DMS114 treated with DMSO at 0.1 percent for 48 hours (cell line): Measurements from ENCODE around the gene TLE1.
A peak's percentile ranks its signal among the peaks of the same experiment; 100 is the strongest.

Experiments
- DNase-seq: peaks from one replicate; lab custom pipeline; 2025; ENCODE audit not compliant: unreplicated experiment; lab: John Stamatoyannopoulos, UW

Gene TLE1

DNA sequence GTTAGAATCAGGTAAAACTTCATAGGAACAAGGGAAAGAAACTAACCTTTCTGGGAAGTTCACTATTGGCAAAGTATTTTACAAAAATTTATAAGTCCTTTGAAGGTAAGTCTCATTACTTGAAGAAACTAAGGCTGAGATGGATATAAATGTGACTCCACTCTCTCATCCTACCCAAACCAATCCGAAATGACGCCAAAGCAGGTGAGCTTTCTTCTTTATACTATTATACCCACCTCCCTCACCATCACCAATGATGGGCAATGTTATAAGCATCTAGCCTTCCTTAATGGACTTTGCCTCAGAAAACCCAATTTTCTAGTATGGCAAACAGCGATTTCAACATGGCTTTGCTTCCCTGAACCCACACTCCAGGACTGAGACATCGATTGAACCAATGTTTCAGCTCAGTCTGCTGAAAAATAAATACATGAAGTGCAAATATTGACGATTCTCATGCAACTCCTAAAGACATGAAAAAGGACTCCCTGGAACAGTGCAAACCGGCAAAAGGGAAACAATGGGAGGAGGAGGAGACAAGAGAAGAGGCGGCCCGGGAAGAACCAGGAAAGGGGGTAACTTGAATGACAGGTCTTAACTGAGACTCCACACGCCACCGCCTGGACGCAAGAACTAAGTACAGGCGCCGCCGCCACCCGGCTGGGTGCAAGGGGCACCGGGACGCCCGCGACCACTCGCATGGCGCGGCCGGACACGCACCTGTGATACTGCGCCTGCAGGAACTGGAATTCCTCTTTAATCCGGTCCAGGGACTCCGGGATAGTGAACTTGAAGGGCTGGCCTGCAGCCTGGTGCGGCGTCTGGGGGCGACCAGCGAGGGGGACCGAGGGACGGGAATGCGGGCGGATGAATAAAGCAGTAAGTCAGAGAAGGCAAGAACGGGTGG, 2.5 kb downstream of the TLE1 start:
- peak; percentile 36 for DNase-seq

- DNase-seq = no peak
These were observed 3.4 kb downstream of the TLE1 start for GRCh38 chr9:81685763-81686613.

DNA sequence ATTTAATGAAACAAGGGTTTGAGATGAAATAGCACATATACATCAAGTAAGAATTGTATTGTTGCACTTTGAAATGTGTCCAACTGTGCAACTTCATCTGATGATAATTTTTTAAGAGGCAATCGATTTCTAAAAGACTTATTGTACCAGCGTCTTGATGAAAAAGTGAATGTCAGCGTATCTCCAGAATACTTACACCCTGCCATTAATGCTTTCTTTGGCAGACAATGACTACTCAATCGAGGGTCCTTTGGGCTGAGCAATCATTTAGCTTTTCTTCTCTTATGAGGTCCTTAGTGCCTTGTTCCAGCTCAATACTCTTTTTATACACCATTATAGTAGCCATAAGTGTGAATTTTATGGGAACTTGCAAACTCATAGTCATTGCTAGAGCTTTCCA, 4.7 kb downstream of the TLE1 start:
- DNase-seq = no peak

- DNase-seq = no peak
These were observed 5.6 kb downstream of the TLE1 start for GRCh38 chr9:81683704-81684103.

- DNase-seq = no peak
These were observed 6.1 kb downstream of the TLE1 start for GRCh38 chr9:81683238-81683637.

DNA sequence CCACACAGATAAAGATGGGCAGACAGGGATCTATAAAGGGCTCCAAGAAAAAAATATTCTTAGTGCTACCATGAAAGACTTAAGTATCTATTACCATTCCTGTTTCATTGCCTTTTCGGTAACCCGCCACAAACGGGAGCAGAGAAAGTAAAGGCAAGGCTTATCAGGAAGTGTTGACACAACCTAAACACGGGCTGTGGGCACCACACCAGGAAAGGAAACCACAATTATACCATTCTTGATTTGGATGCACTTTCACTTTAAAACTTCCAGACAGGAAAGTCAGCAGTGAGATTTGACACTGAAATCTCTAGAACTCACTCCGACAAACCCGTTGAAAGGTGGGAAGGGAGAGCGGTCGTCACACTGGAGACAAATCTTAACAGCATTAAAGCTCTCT, 6.5 kb downstream of the TLE1 start:
- no peak for DNase-seq

GRCh38 chr9:81682177-81682576, 7.2 kb downstream of the TLE1 start:
- no peak for DNase-seq

DNA sequence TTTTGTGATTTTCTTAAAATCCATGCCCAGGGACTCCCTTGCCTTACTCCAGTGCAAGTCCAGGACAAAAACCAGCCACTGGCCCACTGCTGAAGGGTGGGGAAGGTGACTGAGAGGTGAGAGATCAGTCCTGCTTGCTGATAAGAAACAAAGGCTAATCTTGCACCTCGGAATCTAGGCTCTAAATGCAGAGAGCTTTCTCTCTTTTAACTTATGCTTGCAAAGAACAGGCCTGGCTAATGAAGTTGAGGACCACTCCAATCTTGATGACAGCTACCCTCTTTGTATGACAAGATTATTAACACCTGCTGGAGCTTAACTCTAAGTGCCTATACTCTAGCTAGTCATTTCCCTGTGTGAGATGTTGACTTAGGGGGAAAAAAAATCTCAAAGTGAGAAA, 8.8 kb downstream of the TLE1 start:
- no peak for DNase-seq

GRCh38 chr9:81680006-81680405, 9.3 kb downstream of the TLE1 start:
- DNase-seq = no peak

DNA sequence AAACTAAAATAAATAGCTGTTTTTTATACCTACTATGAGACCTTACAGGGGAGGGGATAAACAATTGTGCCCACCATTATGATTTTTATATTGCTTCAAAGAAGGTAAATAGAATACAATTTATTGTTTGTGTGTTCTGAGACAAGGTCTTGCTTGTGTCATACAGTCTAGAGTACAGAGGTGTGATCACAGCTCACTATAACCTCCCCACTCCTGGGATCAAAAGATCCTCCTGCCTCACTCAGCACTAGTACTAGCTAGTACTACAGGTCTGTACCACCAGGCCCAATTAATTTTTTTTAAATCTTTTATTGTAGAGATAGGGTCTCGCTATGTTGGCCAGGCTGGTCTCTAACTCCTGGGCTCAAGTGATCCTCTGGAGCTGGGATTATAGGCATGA, 11.3 kb downstream of the TLE1 start:
- DNase-seq = no peak

GRCh38 chr9:81676395-81676794, 13.0 kb downstream of the TLE1 start:
- DNase-seq = no peak

DNA sequence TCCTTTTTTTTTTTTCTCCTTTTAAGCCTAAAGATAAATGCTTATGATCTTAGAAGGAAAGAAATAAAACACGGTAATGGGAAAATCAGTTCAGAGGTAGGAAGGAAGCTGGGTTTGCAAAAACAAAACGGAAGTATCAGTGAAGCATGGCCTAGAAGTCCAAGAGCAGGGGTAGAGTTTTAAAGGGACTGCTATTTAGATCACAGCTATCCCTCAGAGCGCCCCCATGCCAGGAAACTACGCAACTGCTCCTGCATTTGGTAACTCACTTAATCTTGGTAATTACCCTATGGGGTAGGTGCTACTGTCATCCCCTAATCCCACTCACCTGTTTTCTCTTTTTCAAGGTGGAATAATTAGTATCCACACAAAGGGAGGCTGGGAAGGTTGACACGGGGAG, 16.0 kb downstream of the TLE1 start:
- no peak for DNase-seq

DNA sequence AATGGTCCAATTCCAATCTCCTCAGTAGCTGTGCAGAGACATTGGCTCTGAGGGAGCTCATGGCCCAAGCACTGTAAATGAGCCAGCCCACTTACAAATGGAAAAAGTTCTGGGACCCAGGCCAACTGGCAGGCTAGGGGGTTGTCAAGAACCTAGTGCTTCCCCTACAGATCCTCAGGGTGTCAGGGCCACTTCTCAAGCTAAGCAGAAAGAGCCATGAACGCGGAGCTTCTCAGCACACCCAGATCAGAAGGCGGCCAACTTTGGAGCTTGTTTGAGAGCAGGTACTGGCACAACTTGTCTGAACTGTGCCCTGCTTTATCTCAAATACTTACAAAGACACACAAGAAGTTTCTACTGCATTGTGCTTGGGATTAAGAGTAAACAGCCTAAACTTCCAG, 17.5 kb downstream of the TLE1 start:
- DNase-seq = no peak

GRCh38 chr9:81669866-81670265, 19.5 kb downstream of the TLE1 start:
- DNase-seq = no peak

- no peak for DNase-seq
These were observed 20.2 kb downstream of the TLE1 start for GRCh38 chr9:81669041-81669651.

DNA sequence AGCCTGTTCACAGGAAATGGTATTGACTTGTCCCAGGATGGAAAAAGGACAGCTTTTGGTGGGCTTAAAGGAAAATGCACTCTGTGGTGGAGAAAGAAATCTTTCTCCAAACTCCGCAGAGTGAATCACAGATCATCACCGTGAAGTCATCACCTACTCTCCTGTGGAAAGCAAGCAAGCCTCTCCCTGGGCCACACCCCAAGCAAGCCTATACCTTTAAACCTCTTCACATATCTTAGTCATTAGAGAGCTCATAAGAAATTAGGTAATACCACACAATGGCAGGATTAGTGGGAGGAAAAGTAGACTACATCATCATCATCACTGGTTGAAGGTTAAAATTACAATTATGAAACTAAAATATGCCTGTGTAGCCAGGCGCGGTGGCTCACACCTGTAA, 23.2 kb downstream of the TLE1 start:
- no peak for DNase-seq

- DNase-seq = no peak
These were observed 23.9 kb downstream of the TLE1 start for GRCh38 chr9:81665322-81665871.

- DNase-seq = no peak
These were observed 24.6 kb downstream of the TLE1 start for GRCh38 chr9:81664638-81665222.

DNA sequence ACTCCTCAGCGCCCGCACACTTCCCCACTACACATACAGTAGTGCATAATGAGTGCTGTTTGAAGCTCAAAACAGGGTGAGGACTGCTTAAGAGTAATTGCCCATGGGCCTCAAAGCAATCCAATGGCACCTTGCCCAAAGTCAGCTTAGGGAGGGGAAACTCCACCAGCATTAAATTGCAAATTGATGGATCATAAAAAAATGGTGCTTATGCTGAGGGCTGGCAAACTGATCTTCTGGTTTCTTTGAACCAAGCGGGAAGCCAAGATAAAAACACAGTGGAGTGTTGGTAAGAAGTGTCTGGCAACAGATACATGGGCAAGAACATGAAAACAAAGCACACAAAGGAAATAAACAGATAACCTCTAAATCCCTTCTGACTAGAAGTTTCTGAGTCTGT, 28.0 kb downstream of the TLE1 start:
- DNase-seq = no peak

GRCh38 chr9:81656871-81657337, 32.4 kb downstream of the TLE1 start:
- no peak for DNase-seq

DNA sequence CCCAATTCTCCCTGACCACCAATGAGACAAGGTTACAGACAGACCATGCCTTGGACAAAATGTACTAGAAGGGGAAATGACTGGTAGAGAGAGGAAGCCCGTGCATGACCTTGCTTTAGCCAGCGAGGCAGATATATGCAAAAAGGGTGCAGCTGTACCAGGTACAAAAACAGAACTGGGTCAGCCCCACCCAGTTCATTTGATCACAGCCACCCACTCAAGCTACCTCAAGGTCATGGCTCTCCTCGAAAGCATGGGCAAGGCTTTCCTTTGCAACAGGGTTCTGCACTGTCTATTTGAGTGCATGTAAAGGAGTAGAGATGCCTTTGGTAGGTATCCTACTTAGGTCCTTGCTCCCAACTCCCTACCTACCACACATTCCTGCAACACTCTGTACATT, 33.3 kb downstream of the TLE1 start:
- DNase-seq = no peak
